ENCODE measurements around the gene C6orf132.
"Not testable (repeated sequence)": the region's sequence is repeated elsewhere in the genome, so short reads cannot be mapped to it uniquely, and the experiment has no call there.

Gene C6orf132

GRCh38 chr6:42142118-42142835 is at the start of gene C6orf132:
Gene C6orf132 (minus strand): TSS chr6:42142620. CDS start chr6:42142444, 176 bp downstream.
- DNase-seq (ENCODE audit: low read depth in 1 of 2, low spot score in 1 of 2): no peak

- no peak for DNase-seq (ENCODE audit: low read depth in 1 of 2, low spot score in 1 of 2)
Observed at GRCh38 chr6:42190554-42191183, 48.2 kb upstream of the C6orf132 start.

DNA sequence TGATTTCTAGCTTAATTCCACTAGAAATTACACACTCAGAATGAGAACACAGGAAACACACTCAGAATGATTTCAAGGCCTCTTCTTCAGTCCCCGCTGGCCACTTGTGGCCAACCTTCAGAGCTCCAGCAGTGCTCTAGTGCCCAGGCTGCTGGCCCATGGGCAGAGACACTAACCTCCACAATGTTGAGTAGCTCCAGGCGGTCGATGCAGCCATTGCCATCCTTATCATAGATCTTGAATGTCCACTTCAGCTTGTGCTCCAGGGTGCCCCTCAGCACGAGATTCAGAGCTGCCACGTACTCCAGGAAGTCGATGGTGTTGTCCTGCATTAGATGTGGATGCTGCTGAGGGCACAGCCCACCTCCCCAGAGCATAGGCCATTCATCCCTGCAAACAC is 46.0 kb upstream of the C6orf132 start:
- DNase-seq (ENCODE audit: low read depth in 1 of 2, low spot score in 1 of 2): no peak

- DNase-seq (ENCODE audit: low read depth in 1 of 2, low spot score in 1 of 2): no peak
Observed at GRCh38 chr6:42185597-42185996, 43.2 kb upstream of the C6orf132 start.

DNA sequence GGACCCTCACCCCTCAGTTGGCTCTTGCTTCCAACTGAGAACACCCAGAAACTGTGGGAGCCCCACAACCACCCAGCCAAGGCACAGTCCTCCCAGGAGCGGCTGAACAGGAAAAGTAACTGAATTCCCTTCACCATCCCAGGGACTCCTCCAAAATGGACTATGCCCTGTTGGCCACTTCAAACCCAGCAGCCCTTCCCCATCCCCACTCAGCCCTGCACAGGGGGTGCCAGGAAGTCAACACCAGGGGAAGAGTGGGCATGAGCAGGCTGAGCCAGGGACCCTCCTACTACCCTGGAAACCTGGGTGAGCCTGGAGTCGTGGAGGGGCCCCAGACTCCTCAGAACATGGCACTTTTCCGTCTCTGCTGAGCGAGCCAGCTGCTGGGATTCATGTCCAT is 42.1 kb upstream of the C6orf132 start:
- DNase-seq (ENCODE audit: low read depth in 1 of 2, low spot score in 1 of 2): no peak

DNA sequence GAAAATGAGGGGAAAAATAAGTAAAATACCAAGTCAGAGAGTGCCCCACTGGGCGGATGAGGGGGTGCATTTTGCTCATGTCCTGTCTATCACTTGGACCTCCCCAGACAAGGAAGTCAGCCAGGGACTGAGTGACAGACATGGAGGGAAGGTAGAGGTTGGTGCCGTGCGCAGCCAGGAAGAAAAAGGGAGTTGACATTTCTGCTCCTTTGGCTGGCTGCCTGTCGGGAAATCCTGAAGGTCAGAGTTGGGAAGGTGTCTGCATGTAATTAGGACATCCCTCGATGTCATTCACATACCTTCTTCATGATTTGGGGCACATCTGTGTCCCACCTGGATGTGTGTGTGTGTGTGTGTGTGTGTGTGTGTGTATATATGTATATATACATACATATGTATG is 39.7 kb upstream of the C6orf132 start:
- no peak for DNase-seq (ENCODE audit: low read depth in 1 of 2, low spot score in 1 of 2)

DNA sequence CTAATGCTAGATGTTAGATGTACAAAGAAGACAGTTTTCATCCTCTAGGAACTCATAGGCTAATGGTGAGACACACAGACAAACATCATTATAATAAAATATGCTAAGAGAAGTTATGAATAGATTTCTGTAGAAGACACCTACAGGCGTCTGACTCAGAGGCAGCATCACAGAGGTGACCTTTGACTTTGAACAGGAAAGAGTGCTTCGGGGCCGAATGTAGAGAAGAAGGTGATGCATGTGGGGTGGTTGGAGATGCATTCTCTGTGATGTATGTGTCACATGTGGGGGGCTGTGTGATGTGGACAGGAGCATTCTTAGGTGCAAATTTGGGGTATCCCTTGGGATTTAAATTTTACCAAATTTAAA is 37.5 kb upstream of the C6orf132 start:
- no peak for DNase-seq (ENCODE audit: low read depth in 1 of 2, low spot score in 1 of 2)

GRCh38 chr6:42179261-42179944 is 37.0 kb upstream of the C6orf132 start:
- DNase-seq (ENCODE audit: low read depth in 1 of 2, low spot score in 1 of 2): no peak

- DNase-seq (ENCODE audit: low read depth in 1 of 2, low spot score in 1 of 2): no peak
Observed at GRCh38 chr6:42177514-42178364, 35.3 kb upstream of the C6orf132 start.

GRCh38 chr6:42176981-42177380 is 34.6 kb upstream of the C6orf132 start:
- no peak for DNase-seq (ENCODE audit: low read depth in 1 of 2, low spot score in 1 of 2)

GRCh38 chr6:42175860-42176259 is 33.4 kb upstream of the C6orf132 start:
- no peak for DNase-seq (ENCODE audit: low read depth in 1 of 2, low spot score in 1 of 2)

- DNase-seq (ENCODE audit: low read depth in 1 of 2, low spot score in 1 of 2): no peak
Observed at GRCh38 chr6:42173101-42173500, 30.7 kb upstream of the C6orf132 start, which contains the start of gene GUCA1A. Gene GUCA1A (plus strand): TSS chr6:42173364. CDS start chr6:42173614, 250 bp downstream.

DNA sequence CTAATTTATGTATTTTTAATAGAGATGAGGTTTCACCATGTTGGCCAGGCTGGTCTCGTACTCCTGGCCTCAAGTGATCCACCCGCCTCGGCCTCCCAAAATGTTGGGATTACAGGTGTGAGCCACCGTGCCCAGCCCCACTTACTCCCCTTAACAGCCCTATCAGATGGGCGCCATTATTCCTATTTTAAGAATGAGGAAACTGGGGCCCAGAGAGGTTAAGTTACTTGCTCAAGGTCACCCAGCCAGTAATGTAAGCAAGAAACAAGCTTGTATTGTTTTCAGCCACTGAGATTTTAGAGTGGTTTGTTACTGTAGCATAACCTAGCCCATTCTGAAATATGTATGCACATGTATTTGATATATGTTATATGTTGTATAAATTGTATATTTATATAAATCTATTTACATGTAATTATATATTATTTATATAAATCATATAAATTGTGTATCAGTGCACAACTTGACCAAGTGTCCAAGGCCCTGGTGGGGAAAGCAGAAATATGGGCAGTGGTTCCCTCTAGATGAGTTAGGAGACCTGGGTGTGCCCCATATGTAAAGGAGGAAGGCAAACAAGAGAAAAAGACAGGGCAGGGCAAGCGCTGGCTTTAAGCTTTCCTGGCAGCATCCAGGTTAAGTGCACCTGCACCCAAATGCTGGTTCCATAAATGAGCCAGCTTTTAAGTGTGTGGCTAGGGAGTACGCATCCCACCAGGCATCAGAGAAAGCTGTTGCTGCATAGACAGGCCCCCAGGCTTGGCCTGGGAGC is 29.6 kb upstream of the C6orf132 start:
- DNase-seq (ENCODE audit: low read depth in 1 of 2, low spot score in 1 of 2): no peak

GRCh38 chr6:42169780-42170179 is 27.4 kb upstream of the C6orf132 start:
- not testable (repeated sequence) for DNase-seq (ENCODE audit: low read depth in 1 of 2, low spot score in 1 of 2)

GRCh38 chr6:42168650-42169049 is 26.2 kb upstream of the C6orf132 start:
- DNase-seq (ENCODE audit: low read depth in 1 of 2, low spot score in 1 of 2): no peak

DNA sequence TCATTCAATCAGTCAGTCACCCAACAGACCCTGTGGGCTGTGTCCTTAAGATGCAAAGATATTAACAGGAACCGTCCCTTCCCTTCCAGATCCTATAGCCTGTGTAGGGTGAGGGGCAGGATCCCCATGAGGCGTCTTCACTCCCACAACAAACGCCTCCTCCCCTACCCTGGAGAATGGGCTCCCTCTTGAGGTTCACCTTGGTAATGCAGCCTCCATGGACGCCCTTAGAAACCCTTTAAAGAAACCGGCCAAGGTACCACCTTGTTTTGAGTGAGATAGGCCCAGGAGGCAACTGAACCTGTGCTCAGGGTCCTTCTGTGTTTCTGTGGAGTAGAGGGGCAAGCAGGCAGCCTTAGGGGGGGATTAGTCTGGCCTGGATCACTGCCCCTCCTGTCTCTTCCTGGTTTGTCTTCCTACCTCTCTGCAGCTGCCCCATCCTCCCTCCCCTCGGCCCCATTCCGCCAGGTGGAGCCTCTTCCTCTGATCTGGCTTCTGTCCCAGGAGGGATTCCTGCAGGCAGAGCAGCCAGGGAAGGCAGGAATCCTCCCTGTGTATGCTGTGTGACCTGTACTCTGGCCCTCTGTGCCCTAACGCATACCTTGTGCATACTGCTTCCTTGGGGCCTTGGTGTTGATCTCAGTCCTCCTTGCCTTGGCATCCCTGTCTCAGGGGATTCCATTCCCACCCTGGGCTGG is 24.2 kb upstream of the C6orf132 start:
- DNase-seq (ENCODE audit: low read depth in 1 of 2, low spot score in 1 of 2): peak; percentile 52 to 67

GRCh38 chr6:42165016-42165415 is 22.6 kb upstream of the C6orf132 start:
- DNase-seq (ENCODE audit: low read depth in 1 of 2, low spot score in 1 of 2): no peak

DNA sequence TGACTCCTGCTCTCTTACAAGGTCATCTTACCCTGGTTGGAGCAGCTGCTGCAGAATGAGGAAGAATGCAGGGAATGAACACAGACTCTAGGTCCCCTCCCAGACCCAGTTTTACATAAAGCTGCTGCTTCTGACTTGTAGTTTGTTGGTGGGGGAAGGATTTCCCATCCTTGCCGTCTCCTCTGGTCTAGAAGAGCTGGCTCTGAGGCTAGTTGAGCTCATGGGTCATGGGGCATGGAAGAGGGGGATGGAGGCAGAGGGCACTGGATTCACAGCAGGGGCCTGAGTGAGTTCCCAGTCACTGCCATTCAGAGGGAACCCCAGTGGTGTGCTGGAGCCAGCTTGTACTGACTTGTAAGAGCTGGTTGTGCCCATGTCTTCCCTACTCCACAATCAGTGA is 21.6 kb upstream of the C6orf132 start:
- no peak for DNase-seq (ENCODE audit: low read depth in 1 of 2, low spot score in 1 of 2)

DNA sequence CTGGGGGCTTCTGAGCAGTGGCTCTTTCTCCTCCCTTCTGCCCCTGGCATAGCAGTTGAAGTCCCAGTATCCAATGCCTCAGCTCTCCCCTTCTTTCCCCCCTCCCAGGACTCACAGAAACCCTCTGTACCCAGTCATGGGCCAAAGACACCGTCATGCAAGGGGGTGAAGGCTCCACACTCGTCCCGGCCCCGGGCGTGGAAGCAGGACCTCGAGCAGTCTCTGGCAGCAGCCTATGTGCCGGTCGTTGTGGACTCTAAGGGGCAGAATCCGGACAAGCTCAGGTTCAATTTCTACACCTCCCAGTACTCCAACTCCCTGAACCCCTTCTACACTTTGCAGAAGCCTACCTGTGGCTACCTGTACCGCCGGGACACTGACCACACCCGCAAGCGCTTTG is 20.4 kb upstream of the C6orf132 start:
- DNase-seq (ENCODE audit: low read depth in 1 of 2, low spot score in 1 of 2): no peak

DNA sequence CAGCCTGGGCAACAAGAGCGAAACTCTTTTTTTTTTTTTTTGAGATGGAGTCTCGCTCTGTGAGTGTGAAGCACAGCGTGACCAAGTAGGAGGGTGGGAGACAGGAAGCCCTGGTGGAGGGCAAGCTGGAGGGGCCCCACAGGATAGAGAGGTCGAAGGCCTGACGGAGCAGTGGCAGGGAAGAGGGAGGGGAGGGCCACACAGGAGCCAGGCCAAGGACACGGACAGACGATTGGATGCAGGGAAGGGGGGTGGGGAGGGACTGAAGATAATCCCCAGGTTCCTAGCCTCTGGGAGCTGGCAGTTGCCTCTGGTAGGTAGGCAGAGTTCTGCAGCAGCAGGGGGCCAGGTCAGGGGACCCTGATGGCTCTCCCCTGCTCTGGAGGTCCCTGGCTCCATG is 20.0 kb upstream of the C6orf132 start:
- no peak for DNase-seq (ENCODE audit: low read depth in 1 of 2, low spot score in 1 of 2)
